Neural crest cell (in vitro differentiated cells): ENCODE measurements around the gene ERGIC3. TPM values are rescaled to one million over a fixed set of nuclear protein-coding genes. Genes with fewer than 3 reads are reported as not detected.

Experiments
- DNase-seq: peaks from one replicate; pipeline ENCODE4 v3.0.0; 2021; ENCODE audit warnings: low read depth, mixed read lengths, low spot score
- H3K27ac Mint-ChIP-seq: one replicate; pipeline ENCODE4 v1.8.0; 2021; ENCODE audit warnings: mild to moderate bottlenecking, mixed read lengths; ENCODE audit not compliant: unreplicated experiment
- H3K27me3 Mint-ChIP-seq: 2 replicates; pipeline ENCODE4 v1.8.0; 2021; ENCODE audit warnings: low read depth, mild to moderate bottlenecking, mixed read lengths
- H3K36me3 Mint-ChIP-seq: 2 replicates; pipeline ENCODE4 v1.8.0; 2021; ENCODE audit warnings: low read depth, mild to moderate bottlenecking, mixed read lengths
- H3K4me1 Mint-ChIP-seq: 2 replicates; pipeline ENCODE4 v1.8.0; 2021; ENCODE audit warnings: mixed read lengths
- H3K4me3 Mint-ChIP-seq: one replicate; pipeline ENCODE4 v1.8.0; 2021; ENCODE audit warnings: mild to moderate bottlenecking, mixed read lengths
- H3K9me3 Mint-ChIP-seq: 2 replicates; pipeline ENCODE4 v1.8.0; 2021; ENCODE audit warnings: mixed read lengths
- CTCF ChIP-seq: fragments of 200-600 bp; sonication (generic); conservative IDR thresholded peaks from 2 replicates; pipeline ENCODE4 v1.5.0; 2021; ENCODE audit warnings: antibody characterized with exemption, mild to moderate bottlenecking
- total RNA-seq: library from RNA; stranded (reverse); gene quantifications from 2 replicates; pipeline ENCODE4 v1.2.1, GENCODE V29; 2021

The ERGIC3 gene
- total RNA-seq, 1 donor from 2014 or later, result 267 TPM

GRCh38 chr20:35523298-35523888 lies 18.5 kb upstream of the ERGIC3 start:
- DNase-seq, result peak; percentile 31
- TF ChIP-seq CTCF, result peak; percentile 57
- Mint-ChIP-seq H3K9me3 (peaks cover 3% of the 10 kb centered on the region), H3K27me3 (no peaks in the 10 kb centered on the region), H3K27ac (no peak overlapping the region), H3K36me3 (no peaks in the 10 kb centered on the region), H3K4me1 (peaks cover 3% of the 10 kb centered on the region), H3K4me3 (no peak overlapping the region)

DNA sequence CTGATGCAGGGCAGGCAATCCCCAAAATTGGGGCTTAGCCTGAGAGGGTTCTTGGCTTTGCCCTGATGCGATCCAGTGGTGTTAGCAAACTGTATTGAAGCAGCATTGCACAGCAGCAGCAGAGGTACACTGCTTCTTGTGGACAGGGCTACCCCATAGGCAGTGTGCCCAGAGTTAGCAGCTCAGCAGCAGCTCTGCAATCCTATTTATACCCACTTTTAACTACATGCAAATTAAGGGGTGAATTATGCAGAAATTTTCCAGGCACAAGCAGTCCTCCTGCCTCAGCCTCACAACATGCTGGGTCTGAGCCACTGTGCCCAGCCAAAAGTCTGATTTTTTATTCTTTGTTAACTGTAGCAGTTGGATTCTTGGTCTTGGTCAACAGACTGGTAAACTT lies 16.2 kb upstream of the ERGIC3 start:
- Mint-ChIP-seq H3K27ac (no peak overlapping the region), H3K27me3 (no peaks in the 10 kb centered on the region), H3K9me3 (peaks cover 3% of the 10 kb centered on the region), H3K36me3 (no peaks in the 10 kb centered on the region), H3K4me3 (no peak overlapping the region), H3K4me1 (peaks cover 3% of the 10 kb centered on the region)
- TF ChIP-seq CTCF, result no peak
- DNase-seq, result no peak

- no peaks in the 10 kb centered on the region for H3K36me3 Mint-ChIP-seq
- H3K27me3 Mint-ChIP-seq, result no peaks in the 10 kb centered on the region
- H3K27ac Mint-ChIP-seq, result no peak overlapping the region
- H3K4me1 Mint-ChIP-seq, result peaks cover 3% of the 10 kb centered on the region
- no peak for TF ChIP-seq CTCF
- no peaks in the 10 kb centered on the region for H3K9me3 Mint-ChIP-seq
- DNase-seq, result no peak
- no peak overlapping the region for H3K4me3 Mint-ChIP-seq
Observed at GRCh38 chr20:35527122-35527769, 14.6 kb upstream of the ERGIC3 start.

GRCh38 chr20:35529552-35529951 lies 12.3 kb upstream of the ERGIC3 start, which contains the start of gene C20orf173:
Gene C20orf173 (minus strand): TSS chr20:35529652. CDS start chr20:35529373, 279 bp downstream.
- H3K9me3 Mint-ChIP-seq, result no peaks in the 10 kb centered on the region
- H3K4me3 Mint-ChIP-seq, result no peak within 1 kb of the TSS
- TF ChIP-seq CTCF, result no peak
- H3K27ac Mint-ChIP-seq, result no peak within 1 kb of the TSS
- DNase-seq, result no peak
- no peaks in the 10 kb centered on the region for H3K36me3 Mint-ChIP-seq
- no peaks in the 10 kb centered on the region for H3K27me3 Mint-ChIP-seq
- H3K4me1 Mint-ChIP-seq, result peaks cover 3% of the 10 kb centered on the region

GRCh38 chr20:35539756-35540212 lies 2.1 kb upstream of the ERGIC3 start:
- peak overlapping the region; percentile 93 for H3K27ac Mint-ChIP-seq
- H3K4me1 Mint-ChIP-seq, result peaks cover 31% of the 10 kb centered on the region
- no peak for TF ChIP-seq CTCF
- no peaks in the 10 kb centered on the region for H3K9me3 Mint-ChIP-seq
- H3K4me3 Mint-ChIP-seq, result peak overlapping the region; percentile 86
- no peaks in the 10 kb centered on the region for H3K27me3 Mint-ChIP-seq
- H3K36me3 Mint-ChIP-seq, result peaks cover 3% of the 10 kb centered on the region
- DNase-seq, result peak; percentile 31
